Activated T-cell treated with anti-CD3 and anti-CD28 coated beads, Interleukin-2, amount 50 U/mL, for 72 hours (primary cell): ENCODE data around the gene MAN2A2. TPM values are rescaled to one million over a fixed set of nuclear protein-coding genes. Genes with fewer than 3 reads are reported as not detected.

ENCODE experiments used
- ATAC-seq, 2 donors: fragments of 150-1000 bp; cut with Tn5 transposase; replicated peaks in 1 of 2; 2 replicates each; pipeline ENCODE4 v1.10.0; 2021; ENCODE audit warnings: moderate library complexity in 2 of 2, mild to moderate bottlenecking in 1 of 2
- DNase-seq, 2 donors: peaks; one replicate each; pipeline ENCODE4 v3.0.0; 2021 to 2022; ENCODE audit warnings: mixed read lengths in 1 of 2
- H3K27ac Mint-ChIP-seq: one replicate; pipeline ENCODE4 v1.8.0; 2022; ENCODE audit warnings: mild to moderate bottlenecking, moderate library complexity, mixed read lengths
- H3K27me3 Mint-ChIP-seq: one replicate; pipeline ENCODE4 v1.8.0; 2022; ENCODE audit warnings: low read depth, mixed read lengths
- H3K36me3 Mint-ChIP-seq, 2 donors: one replicate each; pipeline ENCODE4 v1.8.0; 2022; ENCODE audit warnings: mixed read lengths in 2 of 2, mild to moderate bottlenecking in 1 of 2; ENCODE audit not compliant: insufficient read depth in 2 of 2
- H3K4me1 Mint-ChIP-seq: one replicate; pipeline ENCODE4 v1.8.0; 2022; ENCODE audit warnings: low read depth, mixed read lengths
- H3K4me3 Mint-ChIP-seq, 2 donors: one replicate each; pipeline ENCODE4 v1.8.0; 2022; ENCODE audit warnings: mild to moderate bottlenecking in 2 of 2, mixed read lengths in 2 of 2, moderate library complexity in 2 of 2
- H3K9me3 Mint-ChIP-seq, 2 donors: one replicate each; pipeline ENCODE4 v1.8.0; 2022; ENCODE audit warnings: mixed read lengths in 2 of 2
- total RNA-seq, 2 donors: library from RNA; stranded (reverse); gene quantifications; one replicate each; pipeline ENCODE4 v1.2.3, GENCODE V29; 2022

MAN2A2 gene
- total RNA-seq = 100 to 1,000 TPM; 159 to 190 TPM

DNA sequence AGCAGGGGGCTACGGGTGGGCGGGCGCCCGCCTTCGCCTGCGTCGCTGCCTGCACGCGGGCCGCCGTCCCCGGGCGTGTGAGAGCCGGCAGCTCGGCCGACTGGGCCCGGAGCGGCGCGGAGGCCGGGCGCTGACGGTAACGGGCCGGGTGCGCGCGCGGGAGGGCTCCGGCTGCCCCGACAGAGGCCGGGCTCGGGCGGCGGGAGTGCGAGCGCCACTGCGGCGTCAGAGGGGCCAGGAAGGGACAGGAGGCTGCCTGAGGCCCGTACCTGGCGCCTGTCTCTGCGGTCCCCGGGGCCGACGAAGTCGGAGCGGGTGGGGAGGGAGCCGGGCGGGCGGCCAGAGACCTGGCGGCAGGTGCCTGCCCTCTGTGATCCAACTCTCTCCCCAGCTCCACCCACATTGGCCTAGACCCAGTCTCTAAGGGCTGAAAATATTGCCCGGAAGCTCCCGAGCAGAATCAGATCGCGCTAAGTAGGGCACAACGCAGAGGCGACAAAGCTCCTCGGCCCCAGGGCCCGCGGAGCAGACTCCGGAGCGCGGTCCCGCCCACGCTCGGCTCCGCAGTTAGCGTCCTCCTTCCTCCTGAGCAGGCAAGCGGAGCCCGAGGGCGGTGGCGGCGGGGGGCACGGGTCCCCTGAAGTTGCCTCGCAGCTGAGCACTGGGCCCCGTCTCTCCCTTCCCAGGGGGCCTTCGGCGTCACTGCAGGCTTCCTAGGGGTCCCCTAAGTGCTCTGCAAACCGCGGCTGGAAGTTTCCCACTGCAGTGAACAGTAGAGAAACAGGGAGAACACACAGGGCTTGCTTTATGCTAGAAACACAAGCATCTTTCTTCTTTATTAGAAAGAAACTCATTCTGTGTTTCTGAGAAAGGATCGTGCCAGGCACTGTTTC lies at the start of gene MAN2A2:
Gene MAN2A2 (plus strand): TSS at position 463 of the 893 bp plus-strand sequence. CDS start 906 bp downstream, outside the sequence.
- H3K9me3 Mint-ChIP-seq = no peaks in the 10 kb centered on the region
- H3K27me3 Mint-ChIP-seq = no peaks in the 10 kb centered on the region
- peaks cover 4 to 17% of the 10 kb centered on the region in 2 donors for H3K36me3 Mint-ChIP-seq
- ATAC-seq (peak; percentile 57 to 71), DNase-seq (peak; percentile 87 to 88)
- H3K4me1 Mint-ChIP-seq = peaks cover 30% of the 10 kb centered on the region
- H3K4me3 Mint-ChIP-seq = peak within 1 kb of the TSS; percentile 89 to 96
- peak within 1 kb of the TSS; percentile 98 for H3K27ac Mint-ChIP-seq

DNA sequence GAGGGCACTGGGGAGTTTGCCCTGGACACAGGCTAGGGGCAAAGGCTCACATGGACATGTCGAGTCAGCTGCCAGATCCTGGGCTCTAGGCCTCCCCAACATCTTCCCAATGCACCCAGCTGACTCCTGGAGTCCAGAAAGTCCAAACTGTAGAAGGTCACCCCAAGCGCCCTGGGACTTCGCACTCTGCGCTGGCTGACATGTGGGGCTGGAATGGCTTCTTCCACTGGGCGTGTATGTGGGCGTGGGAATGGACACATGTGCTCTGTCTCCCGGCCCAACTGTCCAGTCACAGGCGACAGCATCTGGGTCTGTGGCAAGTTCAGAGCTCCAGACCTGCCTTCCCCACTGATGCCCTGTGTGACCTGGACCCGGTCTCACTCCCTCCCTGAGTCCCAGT lies 48.0 kb upstream of the MAN2A2 start:
- no peak for ATAC-seq
- peaks cover 14 to 29% of the 10 kb centered on the region in 2 donors for H3K36me3 Mint-ChIP-seq
- DNase-seq = no peak
- H3K27me3 Mint-ChIP-seq = no peaks in the 10 kb centered on the region
- H3K4me1 Mint-ChIP-seq = peaks cover 94% of the 10 kb centered on the region
- peak overlapping the region; percentile 12 to 53 for H3K4me3 Mint-ChIP-seq
- peaks cover 0 to 9% of the 10 kb centered on the region in 2 donors for H3K9me3 Mint-ChIP-seq
- H3K27ac Mint-ChIP-seq = peak overlapping the region; percentile 76

DNA sequence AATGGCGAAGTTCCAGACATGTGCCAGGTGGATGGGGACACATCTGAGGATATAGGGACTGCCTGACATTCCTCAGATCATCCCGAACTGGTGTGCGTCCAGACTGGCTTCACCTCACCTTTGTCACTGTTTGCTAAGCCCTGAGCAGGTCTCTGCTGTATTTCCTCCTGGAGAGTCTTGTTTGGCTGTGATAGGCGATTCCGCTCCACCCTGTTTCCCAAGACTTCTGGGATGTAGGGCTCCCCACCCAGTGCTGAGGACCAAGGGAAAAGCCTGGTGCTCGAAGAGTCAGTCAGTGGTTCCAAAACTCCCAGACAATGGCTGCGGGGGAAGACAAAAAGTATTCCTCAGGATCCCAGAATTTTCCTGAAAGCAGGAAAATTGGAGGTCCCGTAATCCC lies 45.8 kb upstream of the MAN2A2 start:
- Mint-ChIP-seq H3K4me1 (peaks cover 96% of the 10 kb centered on the region), H3K27ac (peak overlapping the region; percentile 10), H3K4me3 (peak overlapping the region in 1 of 2 donors; percentile 20), H3K27me3 (no peaks in the 10 kb centered on the region), H3K9me3 (peaks cover 0 to 4% of the 10 kb centered on the region in 2 donors), H3K36me3 (peaks cover 6 to 19% of the 10 kb centered on the region in 2 donors)
- ATAC-seq (no peak), DNase-seq (no peak)

DNA sequence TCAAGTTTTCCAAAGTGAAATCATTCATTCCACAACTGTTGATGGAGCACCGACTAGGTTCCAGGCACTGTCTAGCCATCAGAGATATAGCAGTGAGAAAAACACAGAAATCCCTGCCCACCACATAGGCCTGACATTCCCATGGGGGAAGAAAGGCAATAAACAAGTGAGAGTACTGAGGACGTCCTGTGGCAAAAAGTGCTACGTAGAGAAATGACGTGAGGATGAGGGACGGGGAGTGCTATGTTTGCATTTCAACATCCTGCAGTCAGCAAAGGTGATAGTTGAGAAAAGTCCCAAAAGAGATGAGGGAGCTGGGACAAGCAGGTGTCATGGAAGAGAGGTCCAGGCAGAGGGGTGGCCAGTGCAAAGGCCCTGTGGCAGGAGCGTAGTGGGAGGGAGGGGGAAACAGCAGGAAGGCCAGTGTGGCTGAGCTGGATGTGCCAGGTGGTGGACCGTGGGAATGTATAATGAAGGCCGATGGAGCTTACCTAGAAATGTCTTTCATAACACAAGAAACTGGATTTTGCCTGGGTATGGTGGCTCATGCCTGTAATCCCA lies 45.1 kb upstream of the MAN2A2 start:
- peaks cover 6 to 17% of the 10 kb centered on the region in 2 donors for H3K36me3 Mint-ChIP-seq
- peaks cover 0 to 4% of the 10 kb centered on the region in 2 donors for H3K9me3 Mint-ChIP-seq
- DNase-seq = no peak
- H3K27ac Mint-ChIP-seq = peak overlapping the region; percentile 10
- ATAC-seq = no peak
- H3K27me3 Mint-ChIP-seq = no peaks in the 10 kb centered on the region
- H3K4me1 Mint-ChIP-seq = peaks cover 96% of the 10 kb centered on the region
- H3K4me3 Mint-ChIP-seq = peak overlapping the region in 1 of 2 donors; percentile 0

DNA sequence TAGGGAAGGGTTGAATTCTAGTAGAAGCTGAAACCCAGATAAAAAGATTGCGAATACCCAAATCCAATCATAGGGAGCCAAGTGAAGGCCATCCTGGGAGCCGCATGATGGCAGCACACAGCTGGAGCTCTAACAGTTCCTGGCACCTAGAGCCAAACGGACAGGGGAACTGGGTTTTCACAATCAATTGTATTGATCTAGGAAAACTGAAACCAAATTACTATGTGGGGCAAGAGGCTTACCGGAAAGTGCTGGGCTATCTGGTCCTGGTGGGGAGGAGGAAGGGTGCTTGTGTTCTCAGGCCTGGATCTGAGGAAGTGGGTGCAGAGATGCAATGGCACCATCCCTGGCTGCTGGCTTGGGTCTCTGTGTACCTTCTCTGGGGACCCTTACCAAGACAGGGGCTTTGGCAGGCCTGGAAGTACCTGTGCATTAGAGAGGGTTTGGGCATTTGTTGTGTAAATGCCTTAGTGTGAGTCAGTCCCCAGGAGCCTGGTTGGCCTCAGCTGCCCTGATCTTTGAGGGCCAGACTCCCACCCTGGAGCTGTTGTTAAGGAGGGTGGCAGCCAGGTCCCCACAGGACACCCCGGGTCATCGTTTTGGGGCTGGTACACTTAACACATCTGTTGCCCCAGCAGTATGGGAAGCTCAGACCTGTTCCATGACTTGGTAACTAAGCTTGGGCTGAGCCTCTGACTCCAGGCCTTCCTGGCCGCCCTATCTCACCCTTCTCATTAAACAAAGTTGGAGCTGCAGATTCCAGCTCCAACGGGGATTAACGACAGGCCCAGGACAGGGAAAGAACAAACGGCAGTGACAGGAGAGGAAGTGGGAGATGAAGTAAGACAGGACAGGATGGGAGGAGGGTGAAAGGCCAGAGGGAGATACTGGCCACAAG lies 43.6 kb upstream of the MAN2A2 start:
- Mint-ChIP-seq H3K27ac (peak overlapping the region; percentile 47), H3K27me3 (no peaks in the 10 kb centered on the region), H3K36me3 (peaks cover 5 to 9% of the 10 kb centered on the region in 2 donors), H3K4me3 (no peak overlapping the region), H3K4me1 (peaks cover 96% of the 10 kb centered on the region), H3K9me3 (peaks cover 0 to 3% of the 10 kb centered on the region in 2 donors)
- no peak for DNase-seq
- no peak for ATAC-seq

DNA sequence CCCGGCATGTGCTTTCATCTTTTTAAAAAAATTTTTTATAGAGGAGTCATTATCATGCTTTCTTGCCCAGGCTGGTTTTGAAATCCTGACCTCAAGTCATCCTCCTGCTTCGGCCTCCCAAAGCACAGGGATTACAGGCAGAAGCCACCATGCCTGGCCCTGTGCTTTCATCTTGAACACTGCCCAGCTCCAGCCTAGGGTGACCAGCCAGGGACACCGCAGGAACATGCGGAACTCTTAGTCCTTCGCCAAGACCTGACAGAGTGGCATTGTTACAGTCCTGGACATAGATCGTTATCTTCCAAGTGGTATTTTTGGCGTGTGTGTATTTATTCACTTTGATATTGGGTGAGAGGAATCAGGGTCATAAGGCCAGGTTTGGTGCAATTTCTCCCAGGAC lies 42.7 kb upstream of the MAN2A2 start:
- H3K36me3 Mint-ChIP-seq = peaks cover 3 to 6% of the 10 kb centered on the region in 2 donors
- ATAC-seq (no peak), DNase-seq (no peak)
- H3K4me3 Mint-ChIP-seq = no peak overlapping the region
- H3K27ac Mint-ChIP-seq = peak overlapping the region; percentile 17
- H3K4me1 Mint-ChIP-seq = peaks cover 92% of the 10 kb centered on the region
- H3K9me3 Mint-ChIP-seq = peaks cover 0 to 3% of the 10 kb centered on the region in 2 donors
- H3K27me3 Mint-ChIP-seq = no peaks in the 10 kb centered on the region

DNA sequence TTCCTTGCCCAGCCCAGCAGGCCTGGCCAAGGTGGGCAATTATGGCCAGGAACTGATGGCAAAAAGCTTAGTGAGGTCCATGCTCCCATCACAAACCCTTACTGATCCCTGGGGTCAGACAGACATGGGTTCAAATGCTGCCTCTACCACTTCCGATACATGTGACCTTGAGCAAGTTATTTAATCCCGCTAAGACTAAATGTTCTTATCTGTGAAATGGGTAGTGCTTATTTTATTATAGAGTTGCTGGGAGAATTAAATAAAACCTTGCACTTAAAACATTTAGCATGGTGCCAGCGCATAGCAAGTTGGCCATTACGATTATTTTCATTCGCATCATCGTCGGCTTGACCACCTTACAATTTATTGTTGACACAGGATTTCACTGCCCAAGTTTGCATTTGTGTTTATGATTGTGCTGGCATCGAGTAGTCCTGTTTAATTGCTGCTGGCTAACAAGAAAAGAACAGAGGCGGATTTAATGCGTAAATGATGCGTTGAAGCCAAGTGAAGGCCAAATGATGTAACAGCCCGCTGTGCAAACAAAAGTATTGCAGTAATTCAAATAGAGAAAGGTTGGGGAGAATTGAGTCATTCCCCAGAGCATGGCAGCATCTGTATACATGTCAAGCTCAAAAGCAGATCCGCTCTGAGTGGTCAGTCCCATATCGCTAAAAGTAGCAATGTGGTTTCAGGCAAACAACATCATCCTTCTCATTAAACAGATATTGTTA lies 42.0 kb upstream of the MAN2A2 start:
- Mint-ChIP-seq H3K4me1 (peaks cover 85% of the 10 kb centered on the region), H3K9me3 (peaks cover 0 to 3% of the 10 kb centered on the region in 2 donors), H3K36me3 (peaks cover 3 to 6% of the 10 kb centered on the region in 2 donors), H3K27ac (peak overlapping the region; percentile 73), H3K27me3 (no peaks in the 10 kb centered on the region), H3K4me3 (peak overlapping the region in 1 of 2 donors; percentile 30)
- peak in 1 of 2 donors; percentile 49 for DNase-seq
- ATAC-seq = peak; percentile 16 to 18

DNA sequence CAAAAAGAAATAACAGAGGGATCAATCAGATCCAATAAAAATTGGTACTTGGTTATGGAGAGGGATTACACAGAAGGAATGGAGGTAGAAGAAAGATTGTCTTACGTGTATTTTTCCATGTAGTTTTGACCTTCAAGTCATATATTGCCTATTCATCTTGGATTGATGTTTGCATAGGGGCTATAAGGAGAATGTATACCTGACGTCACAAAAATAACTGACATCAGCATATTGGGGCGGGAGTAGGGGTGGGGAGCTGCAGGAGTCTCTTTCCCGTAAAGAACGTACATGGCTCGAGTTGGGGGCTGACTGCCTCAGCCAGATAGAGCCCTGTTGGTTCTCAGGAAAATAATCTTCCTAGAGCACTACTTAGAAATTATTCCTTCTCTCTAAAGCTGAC lies 40.6 kb upstream of the MAN2A2 start:
- Mint-ChIP-seq H3K4me3 (no peak overlapping the region), H3K4me1 (peaks cover 82% of the 10 kb centered on the region), H3K9me3 (peaks cover 0 to 3% of the 10 kb centered on the region in 2 donors), H3K36me3 (peaks cover 3 to 8% of the 10 kb centered on the region in 2 donors), H3K27me3 (no peaks in the 10 kb centered on the region), H3K27ac (peak overlapping the region; percentile 84)
- DNase-seq (no peak), ATAC-seq (no peak)

DNA sequence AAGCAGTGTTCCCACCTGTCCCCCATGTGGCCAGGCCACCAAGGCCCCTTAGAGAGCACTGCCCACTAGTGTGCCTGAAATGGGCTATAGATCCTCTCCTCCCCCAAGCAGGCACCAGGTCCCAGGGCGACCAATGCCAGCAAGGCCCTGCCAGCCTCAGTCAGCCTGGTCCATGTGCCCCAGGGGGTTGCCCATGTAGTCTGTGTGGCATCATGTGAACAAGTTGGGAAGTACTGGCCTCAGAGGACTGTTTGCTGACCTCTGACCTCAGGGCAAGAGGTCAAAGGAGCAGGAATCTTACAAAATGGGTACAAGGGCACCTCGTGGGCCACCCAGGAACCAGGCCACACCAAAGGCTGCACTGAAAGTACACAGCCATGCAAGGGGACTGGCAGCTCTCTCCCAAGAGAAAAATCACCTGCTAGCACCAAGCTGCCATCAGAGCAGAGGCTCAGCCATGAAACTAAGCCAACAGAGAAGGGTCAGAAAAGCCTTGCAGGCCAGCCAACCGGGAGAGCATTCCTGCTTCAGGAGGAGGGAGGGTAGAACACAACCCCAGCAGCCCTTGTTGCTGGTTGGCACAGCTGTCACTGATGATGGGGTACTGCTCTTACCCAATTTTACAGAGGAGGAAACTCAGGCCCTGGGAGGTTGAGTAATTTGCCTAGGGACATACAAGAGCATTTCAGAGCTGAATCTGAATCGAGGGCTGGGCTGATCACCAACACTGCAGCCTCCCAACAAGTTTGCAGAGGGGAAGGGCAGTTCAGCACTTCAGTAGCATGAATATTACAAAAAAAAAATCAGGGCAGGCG lies 39.9 kb upstream of the MAN2A2 start:
- H3K4me3 Mint-ChIP-seq = peak overlapping the region; percentile 51 to 64
- peak overlapping the region; percentile 66 for H3K27ac Mint-ChIP-seq
- H3K9me3 Mint-ChIP-seq = no peaks in the 10 kb centered on the region
- DNase-seq (no peak), ATAC-seq (peak in 1 of 2 donors; percentile 5)
- peaks cover 0 to 5% of the 10 kb centered on the region in 2 donors for H3K36me3 Mint-ChIP-seq
- peaks cover 82% of the 10 kb centered on the region for H3K4me1 Mint-ChIP-seq
- no peaks in the 10 kb centered on the region for H3K27me3 Mint-ChIP-seq

DNA sequence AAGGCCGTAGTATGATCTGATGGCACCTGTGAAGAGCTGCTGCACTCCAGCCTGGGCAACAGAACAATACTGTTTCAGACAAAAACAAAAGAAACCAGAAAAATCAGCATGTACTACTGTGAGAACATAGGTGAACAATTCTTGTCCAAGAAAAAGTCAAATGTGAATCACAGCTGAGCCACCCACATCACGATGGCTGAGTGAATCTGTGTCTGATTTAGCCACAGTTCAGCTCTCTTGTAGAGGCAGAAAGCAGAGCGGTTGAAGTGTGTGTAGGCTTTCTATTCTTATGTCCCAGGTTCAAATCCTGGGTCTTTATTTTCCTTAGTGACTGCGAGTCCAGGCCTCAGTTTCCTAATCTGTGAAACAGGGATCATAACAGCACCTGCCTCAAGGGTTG lies 39.1 kb upstream of the MAN2A2 start:
- peak overlapping the region; percentile 80 for H3K27ac Mint-ChIP-seq
- H3K4me3 Mint-ChIP-seq = peak overlapping the region; percentile 51 to 64
- H3K27me3 Mint-ChIP-seq = no peaks in the 10 kb centered on the region
- ATAC-seq (peak; percentile 76 to 83), DNase-seq (peak; percentile 60 to 62)
- no peaks in the 10 kb centered on the region for H3K9me3 Mint-ChIP-seq
- peaks cover 84% of the 10 kb centered on the region for H3K4me1 Mint-ChIP-seq
- H3K36me3 Mint-ChIP-seq = peaks cover 1 to 6% of the 10 kb centered on the region in 2 donors

DNA sequence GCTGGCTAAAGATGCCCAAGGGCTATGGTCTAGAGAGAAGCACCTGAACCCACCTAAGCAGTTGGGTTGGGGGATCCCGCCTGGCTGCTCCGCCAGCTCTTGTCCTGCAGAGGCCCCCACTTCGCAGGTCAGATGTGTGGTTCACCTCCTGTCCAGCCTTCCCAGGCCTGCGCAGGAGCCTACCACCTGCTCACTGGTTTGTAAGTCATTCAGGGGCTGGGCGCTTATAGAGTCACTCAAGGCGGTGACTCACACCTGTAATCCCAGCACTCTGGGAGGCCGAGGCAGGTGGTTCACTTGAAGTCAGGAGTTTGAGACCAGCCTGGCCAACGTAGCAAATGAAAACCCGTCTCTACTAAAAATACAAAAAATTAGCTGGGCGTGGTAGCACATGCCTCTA lies 38.6 kb upstream of the MAN2A2 start:
- H3K27me3 Mint-ChIP-seq = no peaks in the 10 kb centered on the region
- H3K4me3 Mint-ChIP-seq = peak overlapping the region in 1 of 2 donors; percentile 28
- peaks cover 1 to 8% of the 10 kb centered on the region in 2 donors for H3K36me3 Mint-ChIP-seq
- ATAC-seq = peak; percentile 30 to 64
- DNase-seq = no peak
- no peaks in the 10 kb centered on the region for H3K9me3 Mint-ChIP-seq
- H3K27ac Mint-ChIP-seq = no peak overlapping the region
- H3K4me1 Mint-ChIP-seq = peaks cover 84% of the 10 kb centered on the region
